ENCODE measurements around the gene TMEM198. TPM values are rescaled to one million over a fixed set of nuclear protein-coding genes. Genes with fewer than 3 reads are reported as not detected.

Gene TMEM198
- total and polyA plus RNA-seq, 2 experiments from 2014 or later = 5.6 to 13.7 TPM

DNA sequence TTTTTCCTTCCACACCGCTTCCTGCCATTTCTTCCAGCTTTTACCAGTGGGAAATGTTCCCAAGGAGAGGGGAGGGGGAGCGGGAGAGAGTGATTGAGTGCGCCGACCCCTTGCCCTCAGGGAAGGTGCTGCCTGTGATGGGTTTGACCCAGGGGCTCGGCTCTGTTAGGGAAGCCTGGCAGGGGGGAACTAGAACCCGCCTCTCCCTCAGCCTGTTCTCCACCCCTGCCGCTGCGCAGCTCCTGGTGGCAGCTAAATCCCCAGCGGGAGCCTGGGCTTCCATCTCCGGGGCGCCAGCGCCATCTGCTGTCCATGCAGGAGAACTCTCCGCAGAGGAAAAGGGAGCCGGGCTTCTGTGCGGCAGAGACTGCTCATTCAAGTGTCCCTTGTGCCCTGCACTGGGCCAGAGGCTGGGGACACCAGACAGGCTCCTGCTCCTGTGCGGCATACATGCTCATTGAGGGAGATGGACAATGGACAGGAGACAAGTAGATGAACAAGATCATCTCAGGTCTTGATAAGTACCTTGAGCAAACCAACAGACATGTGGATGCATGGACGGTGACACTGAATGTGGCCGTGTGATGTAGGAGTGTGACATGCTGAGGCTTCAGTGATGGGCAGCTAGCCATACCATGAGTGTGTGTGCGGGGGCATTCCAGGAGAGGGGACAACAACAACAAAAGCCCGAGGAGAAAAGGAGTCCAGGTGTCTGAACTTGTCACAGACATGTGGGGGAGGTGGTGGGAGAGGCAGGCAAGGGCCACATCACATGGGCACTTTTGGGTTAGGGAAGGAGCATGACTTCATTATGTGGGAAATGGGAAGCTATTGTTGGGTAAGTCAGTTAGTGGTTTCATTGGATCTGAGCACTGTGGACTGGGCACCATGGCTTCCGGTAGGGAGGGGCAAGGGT, 13.5 kb upstream of the TMEM198 start:
- no peaks in the 10 kb centered on the region for H3K9me3 Mint-ChIP-seq
- H3K27me3 Mint-ChIP-seq (ENCODE audit: insufficient read depth, low read depth, poor library complexity) = peaks cover 46% of the 10 kb centered on the region
- TF ChIP-seq, protein P1, sequence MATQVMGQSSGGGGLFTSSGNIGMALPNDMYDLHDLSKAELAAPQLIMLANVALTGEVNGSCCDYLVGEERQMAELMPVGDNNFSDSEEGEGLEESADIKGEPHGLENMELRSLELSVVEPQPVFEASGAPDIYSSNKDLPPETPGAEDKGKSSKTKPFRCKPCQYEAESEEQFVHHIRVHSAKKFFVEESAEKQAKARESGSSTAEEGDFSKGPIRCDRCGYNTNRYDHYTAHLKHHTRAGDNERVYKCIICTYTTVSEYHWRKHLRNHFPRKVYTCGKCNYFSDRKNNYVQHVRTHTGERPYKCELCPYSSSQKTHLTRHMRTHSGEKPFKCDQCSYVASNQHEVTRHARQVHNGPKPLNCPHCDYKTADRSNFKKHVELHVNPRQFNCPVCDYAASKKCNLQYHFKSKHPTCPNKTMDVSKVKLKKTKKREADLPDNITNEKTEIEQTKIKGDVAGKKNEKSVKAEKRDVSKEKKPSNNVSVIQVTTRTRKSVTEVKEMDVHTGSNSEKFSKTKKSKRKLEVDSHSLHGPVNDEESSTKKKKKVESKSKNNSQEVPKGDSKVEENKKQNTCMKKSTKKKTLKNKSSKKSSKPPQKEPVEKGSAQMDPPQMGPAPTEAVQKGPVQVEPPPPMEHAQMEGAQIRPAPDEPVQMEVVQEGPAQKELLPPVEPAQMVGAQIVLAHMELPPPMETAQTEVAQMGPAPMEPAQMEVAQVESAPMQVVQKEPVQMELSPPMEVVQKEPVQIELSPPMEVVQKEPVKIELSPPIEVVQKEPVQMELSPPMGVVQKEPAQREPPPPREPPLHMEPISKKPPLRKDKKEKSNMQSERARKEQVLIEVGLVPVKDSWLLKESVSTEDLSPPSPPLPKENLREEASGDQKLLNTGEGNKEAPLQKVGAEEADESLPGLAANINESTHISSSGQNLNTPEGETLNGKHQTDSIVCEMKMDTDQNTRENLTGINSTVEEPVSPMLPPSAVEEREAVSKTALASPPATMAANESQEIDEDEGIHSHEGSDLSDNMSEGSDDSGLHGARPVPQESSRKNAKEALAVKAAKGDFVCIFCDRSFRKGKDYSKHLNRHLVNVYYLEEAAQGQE (IDR thresholded peaks at IDR 0.05; ENCODE audit: unreplicated experiment) = no peak
- TF ChIP-seq CREB1 (CRISPR knock-in tag; IDR thresholded peaks at IDR 0.05; ENCODE audit: low read depth) (0 out of 2 replicates have a peak, but pooled peaks have one; percentile 4), EZH2 (IDR thresholded peaks at IDR 0.05; ENCODE audit: low read depth, unreplicated experiment) (peak; percentile 17)
- TF ChIP-seq, protein P2, sequence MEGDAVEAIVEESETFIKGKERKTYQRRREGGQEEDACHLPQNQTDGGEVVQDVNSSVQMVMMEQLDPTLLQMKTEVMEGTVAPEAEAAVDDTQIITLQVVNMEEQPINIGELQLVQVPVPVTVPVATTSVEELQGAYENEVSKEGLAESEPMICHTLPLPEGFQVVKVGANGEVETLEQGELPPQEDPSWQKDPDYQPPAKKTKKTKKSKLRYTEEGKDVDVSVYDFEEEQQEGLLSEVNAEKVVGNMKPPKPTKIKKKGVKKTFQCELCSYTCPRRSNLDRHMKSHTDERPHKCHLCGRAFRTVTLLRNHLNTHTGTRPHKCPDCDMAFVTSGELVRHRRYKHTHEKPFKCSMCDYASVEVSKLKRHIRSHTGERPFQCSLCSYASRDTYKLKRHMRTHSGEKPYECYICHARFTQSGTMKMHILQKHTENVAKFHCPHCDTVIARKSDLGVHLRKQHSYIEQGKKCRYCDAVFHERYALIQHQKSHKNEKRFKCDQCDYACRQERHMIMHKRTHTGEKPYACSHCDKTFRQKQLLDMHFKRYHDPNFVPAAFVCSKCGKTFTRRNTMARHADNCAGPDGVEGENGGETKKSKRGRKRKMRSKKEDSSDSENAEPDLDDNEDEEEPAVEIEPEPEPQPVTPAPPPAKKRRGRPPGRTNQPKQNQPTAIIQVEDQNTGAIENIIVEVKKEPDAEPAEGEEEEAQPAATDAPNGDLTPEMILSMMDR (conservative IDR thresholded peaks at IDR 0.05; ENCODE audit: low read depth in 2 of 2) = peak; percentile 94 to 100
- TF ChIP-seq, protein P3, sequence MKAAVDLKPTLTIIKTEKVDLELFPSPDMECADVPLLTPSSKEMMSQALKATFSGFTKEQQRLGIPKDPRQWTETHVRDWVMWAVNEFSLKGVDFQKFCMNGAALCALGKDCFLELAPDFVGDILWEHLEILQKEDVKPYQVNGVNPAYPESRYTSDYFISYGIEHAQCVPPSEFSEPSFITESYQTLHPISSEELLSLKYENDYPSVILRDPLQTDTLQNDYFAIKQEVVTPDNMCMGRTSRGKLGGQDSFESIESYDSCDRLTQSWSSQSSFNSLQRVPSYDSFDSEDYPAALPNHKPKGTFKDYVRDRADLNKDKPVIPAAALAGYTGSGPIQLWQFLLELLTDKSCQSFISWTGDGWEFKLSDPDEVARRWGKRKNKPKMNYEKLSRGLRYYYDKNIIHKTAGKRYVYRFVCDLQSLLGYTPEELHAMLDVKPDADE (IDR thresholded peaks at IDR 0.05) = no peak
- H3K4me3 Mint-ChIP-seq = peak overlapping the region; percentile 60
- H3K4me1 ChIP-seq (ENCODE audit: insufficient read depth) = peaks cover 16% of the 10 kb centered on the region
- no peaks in the 10 kb centered on the region for H4K20me1 ChIP-seq (replicated peaks; ENCODE audit: insufficient read depth)
- no peaks in the 10 kb centered on the region; the same call in 1 of the 2 replicates for H3F3A ChIP-seq (replicated peaks; ENCODE audit: low read depth)
- peaks cover 39% of the 10 kb centered on the region for H3K27me3 ChIP-seq (ENCODE audit: insufficient read depth)
- no peaks in the 10 kb centered on the region for H3K9me2 ChIP-seq (ENCODE audit: insufficient read depth)
- no peak overlapping the region for H3K27ac ChIP-seq (ENCODE audit: low read depth)
- peak overlapping the region; percentile 56 for H3K4me3 ChIP-seq
- DNase-seq (ENCODE audit: low spot score) (peak; percentile 92), ATAC-seq (peak; percentile 79)
- peak overlapping the region; percentile 86 for H3K4me2 ChIP-seq
- H3K36me3 Mint-ChIP-seq (ENCODE audit: low read depth) = no peaks in the 10 kb centered on the region; the same call in 2 of the 3 replicates
- no peak overlapping the region; the same call in 1 of the 2 replicates for H2AFZ ChIP-seq
- no peaks in the 10 kb centered on the region for H3K79me2 ChIP-seq (replicated peaks; ENCODE audit: insufficient read depth)
- H3K27ac Mint-ChIP-seq = no peak overlapping the region
- H3K36me3 ChIP-seq (ENCODE audit: insufficient read depth) = no peaks in the 10 kb centered on the region; the same call in 1 of the 2 replicates
- H3K4me1 Mint-ChIP-seq = peaks cover 40% of the 10 kb centered on the region

Measured in GM23338 (cell line).